HepG2 (cell line): ENCODE results near the gene TESK1. TPM values are rescaled to one million over a fixed set of nuclear protein-coding genes. Genes with fewer than 3 reads are reported as not detected.

Experiments used
- ISX ChIP-seq: sonication (generic); formaldehyde crosslinking; conservative IDR thresholded peaks from 2 replicates; pipeline ENCODE4 v1.5.0; 2020; ENCODE audit warnings: missing genetic modification reagents
- KDM5B ChIP-seq: sonication (generic); formaldehyde crosslinking; IDR thresholded peaks from 2 replicates; pipeline ENCODE4 v1.4.0; 2020; ENCODE audit warnings: missing genetic modification reagents, mild to moderate bottlenecking, borderline replicate concordance
- KLF9 ChIP-seq: IDR thresholded peaks from 2 replicates; pipeline ENCODE4 v1.6.1; 2016; ENCODE audit warnings: low read depth
- MTF2 ChIP-seq: sonication (generic); formaldehyde crosslinking; IDR thresholded peaks from 2 replicates; pipeline ENCODE4 v1.5.0; 2020; ENCODE audit warnings: missing genetic modification reagents, borderline replicate concordance
- NONO ChIP-seq, 2 experiments: fragments of 450-650 bp in 1 of 2; sonication (generic) in 1 of 2; formaldehyde crosslinking in 1 of 2; IDR thresholded peaks in 1 of 2; conservative IDR thresholded peaks in 1 of 2; 2 replicates each; pipeline versions ENCODE4 v1.6.1 to v1.8.0; 2017 to 2022; ENCODE audit warnings: mild to moderate bottlenecking in 1 of 2, missing genetic modification reagents in 1 of 2, moderate library complexity in 1 of 2
- PLSCR1 ChIP-seq: sonication (generic); formaldehyde crosslinking; IDR thresholded peaks from 2 replicates; pipeline ENCODE4 v1.5.0; 2020; ENCODE audit warnings: missing genetic modification reagents, mild to moderate bottlenecking, borderline replicate concordance
- RAD51 ChIP-seq: fragments of 450-650 bp; IDR thresholded peaks from 2 replicates; pipeline ENCODE4 v1.6.1; 2016; ENCODE audit warnings: borderline replicate concordance
- ZNF121 ChIP-seq: sonication (generic); formaldehyde crosslinking; IDR thresholded peaks from 2 replicates; pipeline ENCODE4 v1.5.0; 2020; ENCODE audit warnings: mild to moderate bottlenecking, missing genetic modification reagents
- ZNF180 ChIP-seq: sonication (generic); formaldehyde crosslinking; IDR thresholded peaks from 2 replicates; pipeline ENCODE4 v1.4.0; 2020; ENCODE audit warnings: low read depth, missing genetic modification reagents, borderline replicate concordance
- ZNF235 ChIP-seq: sonication (generic); formaldehyde crosslinking; IDR thresholded peaks from 2 replicates; pipeline ENCODE4 v1.8.1; 2023; ENCODE audit warnings: mild to moderate bottlenecking, missing genetic modification reagents, borderline replicate concordance
- ZNF513 ChIP-seq: sonication (generic); formaldehyde crosslinking; conservative IDR thresholded peaks from 2 replicates; pipeline ENCODE4 v1.5.0; 2020; ENCODE audit warnings: missing genetic modification reagents
- ZNF546 ChIP-seq: sonication (generic); formaldehyde crosslinking; conservative IDR thresholded peaks from 2 replicates; pipeline ENCODE4 v1.8.1; 2023; ENCODE audit warnings: mild to moderate bottlenecking, missing genetic modification reagents
- ZNF775 ChIP-seq: sonication (generic); formaldehyde crosslinking; IDR thresholded peaks from 2 replicates; pipeline ENCODE4 v1.4.0; 2020; ENCODE audit warnings: missing genetic modification reagents, mild to moderate bottlenecking, moderate library complexity, borderline replicate concordance
- polyA plus RNA-seq, 8 experiments: library from polyadenylated mRNA; depleted of rRNA in 3 of 8; stranded (reverse) in 7 of 8; unstranded in 1 of 8; fragments of >200 nt; fragmentation: Illumina TruSeq in 4 of 8; extraction: Trizol in 4 of 8; gene quantifications; 2 replicates each; pipeline versions ENCODE4 v1.2.1 to v1.2.3, GENCODE V29; 2011 to 2016; ENCODE audit warnings: low read depth in 4 of 8, missing spikeins in 1 of 8, mixed read lengths in 1 of 8; ENCODE audit not compliant: insufficient read depth in 1 of 8
- total RNA-seq, 5 experiments: library from RNA; depleted of rRNA; stranded (reverse); fragments of >200 nt; fragmentation: Illumina TruSeq; extraction: Trizol; gene quantifications; 2 replicates each; pipeline ENCODE4 v1.2.3, GENCODE V29; 2016; ENCODE audit warnings: low read depth in 1 of 5
- TF ChIP-seq, protein P1 (sequence below): sonication (generic); formaldehyde crosslinking; IDR thresholded peaks from 2 replicates; pipeline ENCODE4 v1.9.0; 2021; ENCODE audit warnings: missing genetic modification reagents, borderline replicate concordance
- TF ChIP-seq, protein P2 (sequence below): sonication (generic); formaldehyde crosslinking; IDR thresholded peaks from 2 replicates; pipeline ENCODE4 v1.4.0; 2020; ENCODE audit warnings: mild to moderate bottlenecking, missing genetic modification reagents

The TESK1 gene
- total and polyA plus RNA-seq, 2 of the 13 experiments (the other 11 are each of a cell fraction or from before 2014, with no cell fraction given) = 7.3 to 13.6 TPM

GRCh38 chr9:35604578-35605350 lies at the start of gene TESK1 (continued):
- TF ChIP-seq, protein P1, sequence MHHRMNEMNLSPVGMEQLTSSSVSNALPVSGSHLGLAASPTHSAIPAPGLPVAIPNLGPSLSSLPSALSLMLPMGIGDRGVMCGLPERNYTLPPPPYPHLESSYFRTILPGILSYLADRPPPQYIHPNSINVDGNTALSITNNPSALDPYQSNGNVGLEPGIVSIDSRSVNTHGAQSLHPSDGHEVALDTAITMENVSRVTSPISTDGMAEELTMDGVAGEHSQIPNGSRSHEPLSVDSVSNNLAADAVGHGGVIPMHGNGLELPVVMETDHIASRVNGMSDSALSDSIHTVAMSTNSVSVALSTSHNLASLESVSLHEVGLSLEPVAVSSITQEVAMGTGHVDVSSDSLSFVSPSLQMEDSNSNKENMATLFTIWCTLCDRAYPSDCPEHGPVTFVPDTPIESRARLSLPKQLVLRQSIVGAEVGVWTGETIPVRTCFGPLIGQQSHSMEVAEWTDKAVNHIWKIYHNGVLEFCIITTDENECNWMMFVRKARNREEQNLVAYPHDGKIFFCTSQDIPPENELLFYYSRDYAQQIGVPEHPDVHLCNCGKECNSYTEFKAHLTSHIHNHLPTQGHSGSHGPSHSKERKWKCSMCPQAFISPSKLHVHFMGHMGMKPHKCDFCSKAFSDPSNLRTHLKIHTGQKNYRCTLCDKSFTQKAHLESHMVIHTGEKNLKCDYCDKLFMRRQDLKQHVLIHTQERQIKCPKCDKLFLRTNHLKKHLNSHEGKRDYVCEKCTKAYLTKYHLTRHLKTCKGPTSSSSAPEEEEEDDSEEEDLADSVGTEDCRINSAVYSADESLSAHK = no peak
- TF ChIP-seq RAD51 (no peak), ZNF121 (0 out of 2 replicates have a peak, but pooled peaks have one; percentile 38), KLF9 (CRISPR knock-in tag) (peak; percentile 97; the same call in 1 of the 2 replicates), ZNF546 (CRISPR knock-in tag) (peak; percentile 66; the same call in 1 of the 2 replicates), ZNF180 (no peak), ISX (0 out of 2 replicates have a peak, but pooled peaks have one; percentile 60), ZNF235 (CRISPR knock-in tag) (no peak), ZNF513 (CRISPR knock-in tag) (no peak), MTF2 (CRISPR knock-in tag) (no peak), ZNF775 (CRISPR knock-in tag) (no peak), PLSCR1 (CRISPR knock-in tag) (no peak), NONO (IDR thresholded peaks at IDR 0.05) (no peak), NONO (CRISPR knock-in tag; conservative IDR thresholded peaks at IDR 0.05) (no peak), KDM5B (CRISPR knock-in tag) (0 out of 2 replicates have a peak, but pooled peaks have one; percentile 40)
- TF ChIP-seq, protein P2, sequence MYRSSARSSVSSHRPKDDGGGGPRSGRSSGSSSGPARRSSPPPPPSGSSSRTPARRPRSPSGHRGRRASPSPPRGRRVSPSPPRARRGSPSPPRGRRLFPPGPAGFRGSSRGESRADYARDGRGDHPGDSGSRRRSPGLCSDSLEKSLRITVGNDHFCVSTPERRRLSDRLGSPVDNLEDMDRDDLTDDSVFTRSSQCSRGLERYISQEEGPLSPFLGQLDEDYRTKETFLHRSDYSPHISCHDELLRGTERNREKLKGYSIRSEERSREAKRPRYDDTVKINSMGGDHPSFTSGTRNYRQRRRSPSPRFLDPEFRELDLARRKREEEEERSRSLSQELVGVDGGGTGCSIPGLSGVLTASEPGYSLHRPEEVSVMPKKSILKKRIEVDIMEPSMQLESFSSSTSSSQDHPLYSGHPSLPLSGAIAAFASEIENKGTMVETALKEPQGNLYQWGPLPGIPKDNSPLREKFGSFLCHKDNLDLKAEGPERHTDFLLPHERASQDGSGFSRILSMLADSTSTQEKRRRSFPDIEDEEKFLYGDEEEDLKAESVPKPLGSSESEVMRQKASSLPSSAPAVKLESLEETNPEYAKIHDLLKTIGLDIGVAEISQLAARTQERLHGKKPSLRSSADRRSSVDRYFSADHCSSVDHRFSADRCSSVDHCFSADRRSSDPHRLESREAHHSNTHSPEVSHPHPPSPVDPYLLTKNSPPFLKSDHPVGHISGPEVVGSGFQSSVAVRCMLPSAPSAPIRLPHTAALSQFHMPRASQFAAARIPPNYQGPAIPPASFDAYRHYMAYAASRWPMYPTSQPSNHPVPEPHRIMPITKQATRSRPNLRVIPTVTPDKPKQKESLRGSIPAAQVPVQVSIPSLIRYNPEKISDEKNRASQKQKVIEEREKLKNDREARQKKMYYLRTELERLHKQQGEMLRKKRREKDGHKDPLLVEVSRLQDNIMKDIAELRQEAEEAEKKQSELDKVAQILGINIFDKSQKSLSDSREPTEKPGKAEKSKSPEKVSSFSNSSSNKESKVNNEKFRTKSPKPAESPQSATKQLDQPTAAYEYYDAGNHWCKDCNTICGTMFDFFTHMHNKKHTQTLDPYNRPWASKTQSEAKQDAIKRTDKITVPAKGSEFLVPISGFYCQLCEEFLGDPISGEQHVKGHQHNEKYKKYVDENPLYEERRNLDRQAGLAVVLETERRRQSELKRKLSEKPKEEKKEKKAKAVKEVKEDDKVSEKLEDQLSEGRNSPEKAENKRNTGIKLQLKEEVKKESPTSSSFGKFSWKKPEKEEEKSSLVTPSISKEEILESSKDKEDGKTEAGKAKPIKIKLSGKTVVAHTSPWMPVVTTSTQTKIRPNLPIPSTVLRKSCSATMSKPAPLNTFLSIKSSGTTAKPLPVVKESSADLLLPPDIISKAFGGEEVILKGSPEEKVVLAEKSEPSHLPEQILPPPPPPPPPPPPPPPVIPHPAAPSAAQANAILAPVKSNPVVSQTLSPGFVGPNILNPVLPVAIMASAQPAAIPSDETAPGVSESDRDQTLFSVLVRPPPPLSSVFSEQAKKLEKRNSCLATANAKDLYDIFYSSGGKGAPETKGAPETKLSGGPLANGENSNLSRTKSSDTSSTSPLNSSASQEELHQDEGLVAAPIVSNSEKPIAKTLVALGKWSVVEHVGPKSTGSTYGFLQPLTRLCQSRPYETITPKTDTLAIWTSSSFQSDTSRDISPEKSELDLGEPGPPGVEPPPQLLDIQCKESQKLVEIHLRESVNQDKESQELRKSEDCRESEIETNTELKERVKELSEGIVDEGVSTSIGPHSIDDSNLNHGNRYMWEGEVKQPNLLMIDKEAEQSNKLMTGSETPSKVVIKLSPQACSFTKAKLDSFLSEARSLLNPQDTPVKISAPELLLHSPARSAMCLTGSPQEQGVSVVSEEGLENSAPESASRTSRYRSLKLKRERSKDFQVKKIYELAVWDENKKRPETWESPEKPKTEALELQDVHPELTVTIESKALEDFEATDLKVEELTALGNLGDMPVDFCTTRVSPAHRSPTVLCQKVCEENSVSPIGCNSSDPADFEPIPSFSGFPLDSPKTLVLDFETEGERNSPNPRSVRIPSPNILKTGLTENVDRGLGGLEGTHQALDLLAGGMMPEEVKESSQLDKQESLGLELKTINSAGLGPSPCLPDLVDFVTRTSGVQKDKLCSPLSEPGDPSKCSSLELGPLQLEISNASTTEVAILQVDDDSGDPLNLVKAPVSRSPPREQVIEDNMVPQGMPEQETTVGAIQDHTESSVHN (CRISPR knock-in tag) = no peak
